Spleen (tissue), 7 donors: ENCODE data around the gene SELENOI.

Source experiments
- POLR2A ChIP-seq, 3 donors: fragments of 450-650 bp; IDR thresholded peaks; one replicate each; pipeline ENCODE4 v1.5.1; 2017; ENCODE audit warnings: antibody characterized with exemption in 3 of 3, mild to moderate bottlenecking in 1 of 3
- TF ChIP-seq, protein P1 (sequence below), 11 experiments: fragments of 200-600 bp in 7 of 11; fragments of 450-650 bp in 4 of 11; sonication (generic) in 4 of 11; IDR thresholded peaks in 8 of 11; conservative IDR thresholded peaks in 3 of 11; 1 replicate in 7 of 11; 2 replicates in 4 of 11; pipeline versions ENCODE4 v1.4.0 to v1.8.0; 2016 to 2021; ENCODE audit warnings: antibody characterized with exemption in 11 of 11, inconsistent platforms in 4 of 11, mild to moderate bottlenecking in 1 of 11
- donor health status: DM: no; HTN: no; CAD: no; lungs with moderate emphysema.
- donor health status: DM: no; HTN: no; CAD: no.
- donor health status: DM: no; HTN: no; CAD: no.

GRCh38 chr2:26399771-26400376, 53.9 kb downstream of the SELENOI start:
- TF ChIP-seq, protein P1, sequence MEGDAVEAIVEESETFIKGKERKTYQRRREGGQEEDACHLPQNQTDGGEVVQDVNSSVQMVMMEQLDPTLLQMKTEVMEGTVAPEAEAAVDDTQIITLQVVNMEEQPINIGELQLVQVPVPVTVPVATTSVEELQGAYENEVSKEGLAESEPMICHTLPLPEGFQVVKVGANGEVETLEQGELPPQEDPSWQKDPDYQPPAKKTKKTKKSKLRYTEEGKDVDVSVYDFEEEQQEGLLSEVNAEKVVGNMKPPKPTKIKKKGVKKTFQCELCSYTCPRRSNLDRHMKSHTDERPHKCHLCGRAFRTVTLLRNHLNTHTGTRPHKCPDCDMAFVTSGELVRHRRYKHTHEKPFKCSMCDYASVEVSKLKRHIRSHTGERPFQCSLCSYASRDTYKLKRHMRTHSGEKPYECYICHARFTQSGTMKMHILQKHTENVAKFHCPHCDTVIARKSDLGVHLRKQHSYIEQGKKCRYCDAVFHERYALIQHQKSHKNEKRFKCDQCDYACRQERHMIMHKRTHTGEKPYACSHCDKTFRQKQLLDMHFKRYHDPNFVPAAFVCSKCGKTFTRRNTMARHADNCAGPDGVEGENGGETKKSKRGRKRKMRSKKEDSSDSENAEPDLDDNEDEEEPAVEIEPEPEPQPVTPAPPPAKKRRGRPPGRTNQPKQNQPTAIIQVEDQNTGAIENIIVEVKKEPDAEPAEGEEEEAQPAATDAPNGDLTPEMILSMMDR (IDR thresholded peaks at IDR 0.05 in 8 of 11, conservative IDR thresholded peaks at IDR 0.05 in 3 of 11), result no peak
- no peak for TF ChIP-seq POLR2A (IDR thresholded peaks at IDR 0.05)
